Effector memory CD8-positive, alpha-beta T cell (primary cell): ENCODE results near the gene GGT6.

Source experiments
- ATAC-seq: fragments of 150-1000 bp; cut with Tn5 transposase; replicated peaks from 2 replicates; pipeline ENCODE4 v1.10.0; 2021; ENCODE audit warnings: mild to moderate bottlenecking, moderate library complexity
- DNase-seq, 3 experiments: peaks; one replicate each; pipeline ENCODE4 v3.0.0; 2021
- H3K27ac Mint-ChIP-seq, 2 donors: one replicate each; pipeline ENCODE4 v1.8.0; 2022; ENCODE audit warnings: mild to moderate bottlenecking in 2 of 2, mixed read lengths in 2 of 2, moderate library complexity in 2 of 2
- H3K27me3 Mint-ChIP-seq, 2 donors: one replicate each; pipeline ENCODE4 v1.8.0; 2022; ENCODE audit warnings: mixed read lengths in 2 of 2
- H3K36me3 Mint-ChIP-seq: one replicate; pipeline ENCODE4 v1.8.0; 2022; ENCODE audit warnings: mild to moderate bottlenecking, moderate library complexity, mixed read lengths; ENCODE audit not compliant: insufficient read depth
- H3K4me1 Mint-ChIP-seq, 2 donors: one replicate each; pipeline ENCODE4 v1.8.0; 2022; ENCODE audit warnings: low read depth in 2 of 2, mixed read lengths in 2 of 2
- H3K4me3 Mint-ChIP-seq, 2 donors: one replicate each; pipeline ENCODE4 v1.8.0; 2022; ENCODE audit warnings: mild to moderate bottlenecking in 2 of 2, mixed read lengths in 2 of 2, moderate library complexity in 2 of 2
- H3K9me3 Mint-ChIP-seq, 2 donors: one replicate each; pipeline ENCODE4 v1.8.0; 2022; ENCODE audit warnings: mixed read lengths in 2 of 2

GGT6 gene

DNA sequence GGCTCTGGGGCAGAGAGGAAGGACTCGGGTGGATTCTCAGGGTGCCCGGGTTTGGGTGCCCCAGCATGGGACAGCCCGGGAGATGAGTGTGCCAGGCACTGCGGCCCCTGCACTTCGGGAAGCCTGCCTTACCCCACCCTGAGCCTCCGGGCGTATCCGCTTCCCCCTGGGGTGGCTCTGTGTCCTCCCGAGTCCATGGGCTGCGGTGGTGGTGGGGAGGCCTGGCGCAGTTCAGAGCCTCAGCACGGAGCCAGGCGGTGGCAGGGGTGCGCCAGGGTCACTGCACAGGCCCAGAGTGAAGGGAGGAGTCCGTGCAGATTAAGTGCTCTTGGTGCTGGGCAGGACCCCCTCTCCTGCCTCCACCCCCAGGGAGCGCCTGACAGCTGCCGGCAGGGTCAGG lies 25.9 kb downstream of the GGT6 start:
- Mint-ChIP-seq H3K27me3 (peaks cover 0 to 9% of the 10 kb centered on the region in 2 donors), H3K4me1 (peaks cover 0 to 8% of the 10 kb centered on the region in 2 donors), H3K9me3 (no peaks in the 10 kb centered on the region), H3K27ac (no peak overlapping the region), H3K36me3 (peaks cover 10% of the 10 kb centered on the region), H3K4me3 (no peak overlapping the region)
- DNase-seq, result no peak
- ATAC-seq, result no peak

DNA sequence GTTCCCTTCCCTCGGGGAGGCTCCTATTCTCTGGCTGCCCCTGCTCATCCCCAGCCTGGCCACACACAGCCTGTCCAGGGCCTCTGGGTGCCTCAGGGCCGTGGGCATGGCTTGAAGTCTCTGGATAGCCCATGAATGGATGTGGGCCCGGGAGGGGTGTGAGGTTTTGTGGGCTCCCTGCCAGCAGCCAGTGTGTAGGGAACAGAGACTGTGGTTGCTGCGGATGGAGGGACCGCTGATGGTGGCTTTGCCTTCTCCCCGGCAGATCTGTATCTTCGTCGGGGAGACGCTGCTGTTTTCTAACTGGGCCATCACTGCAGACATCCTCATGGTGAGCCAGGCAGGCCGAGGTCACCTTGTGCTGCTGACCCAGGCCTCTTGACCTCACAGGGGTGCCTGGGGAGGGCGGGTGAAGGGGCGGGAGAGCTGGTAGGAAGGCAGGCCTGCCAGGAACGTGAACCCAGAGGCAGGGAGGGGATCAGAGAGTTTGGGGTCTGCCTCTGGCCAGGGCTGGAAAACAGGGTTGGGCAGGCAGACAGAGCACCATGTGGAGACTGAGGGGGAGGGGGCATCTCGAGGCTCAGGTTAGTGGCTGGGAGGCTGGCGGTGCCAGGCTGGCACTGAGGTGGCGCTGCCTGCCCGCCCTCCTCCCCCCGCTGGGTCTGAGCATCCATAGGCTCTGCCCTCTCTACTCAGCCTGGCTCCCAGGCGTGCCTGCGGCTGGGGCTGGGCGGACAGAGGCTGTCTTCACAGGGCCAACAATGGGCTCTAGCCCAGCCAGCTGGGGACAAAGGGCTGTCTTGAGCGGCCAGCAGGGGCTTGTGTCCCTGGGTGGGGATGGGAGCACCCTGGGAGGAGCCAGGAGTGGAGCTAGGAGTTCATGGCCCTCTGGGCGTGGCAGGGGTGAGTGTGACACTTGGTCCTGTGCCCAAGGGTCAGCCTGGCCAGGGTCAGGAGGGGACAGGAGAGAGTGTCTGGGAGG lies 26.6 kb downstream of the GGT6 start:
- Mint-ChIP-seq H3K27me3 (peaks cover 0 to 9% of the 10 kb centered on the region in 2 donors), H3K4me1 (peaks cover 0 to 8% of the 10 kb centered on the region in 2 donors), H3K4me3 (no peak overlapping the region), H3K36me3 (peaks cover 8% of the 10 kb centered on the region), H3K9me3 (no peaks in the 10 kb centered on the region), H3K27ac (peak overlapping the region; percentile 49 to 87)
- ATAC-seq, result no peak
- no peak for DNase-seq

DNA sequence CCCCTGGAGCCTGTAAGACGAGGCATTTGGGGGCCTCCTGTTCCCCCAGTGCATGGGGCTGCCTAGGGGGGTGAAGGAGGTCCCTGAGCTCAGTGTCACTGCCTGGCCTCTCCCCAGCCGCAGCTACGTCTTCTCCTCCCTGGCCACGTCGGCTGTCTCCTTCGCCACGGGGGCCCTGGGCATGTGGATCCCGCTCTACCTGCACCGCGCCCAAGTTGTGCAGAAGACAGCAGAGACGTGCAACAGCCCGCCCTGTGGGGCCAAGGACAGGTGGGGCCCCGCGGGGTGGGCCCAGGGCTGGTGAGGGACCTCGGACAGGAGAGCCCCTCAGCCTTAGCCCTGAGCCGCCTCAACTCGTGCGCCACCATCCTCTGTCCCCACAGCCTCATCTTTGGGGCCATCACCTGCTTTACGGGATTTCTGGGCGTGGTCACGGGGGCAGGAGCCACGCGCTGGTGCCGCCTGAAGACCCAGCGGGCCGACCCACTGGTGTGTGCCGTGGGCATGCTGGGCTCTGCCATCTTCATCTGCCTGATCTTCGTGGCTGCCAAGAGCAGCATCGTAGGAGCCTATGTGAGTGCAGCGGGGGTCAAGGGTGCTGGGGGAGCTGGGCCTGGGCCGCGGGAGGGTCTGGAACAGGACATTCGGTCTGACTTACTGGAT lies 27.4 kb downstream of the GGT6 start:
- DNase-seq (no peak), ATAC-seq (no peak)
- Mint-ChIP-seq H3K27ac (peak overlapping the region; percentile 49 to 87), H3K4me1 (peaks cover 0 to 8% of the 10 kb centered on the region in 2 donors), H3K9me3 (no peaks in the 10 kb centered on the region), H3K4me3 (no peak overlapping the region), H3K27me3 (peaks cover 0 to 9% of the 10 kb centered on the region in 2 donors), H3K36me3 (peaks cover 8% of the 10 kb centered on the region)

DNA sequence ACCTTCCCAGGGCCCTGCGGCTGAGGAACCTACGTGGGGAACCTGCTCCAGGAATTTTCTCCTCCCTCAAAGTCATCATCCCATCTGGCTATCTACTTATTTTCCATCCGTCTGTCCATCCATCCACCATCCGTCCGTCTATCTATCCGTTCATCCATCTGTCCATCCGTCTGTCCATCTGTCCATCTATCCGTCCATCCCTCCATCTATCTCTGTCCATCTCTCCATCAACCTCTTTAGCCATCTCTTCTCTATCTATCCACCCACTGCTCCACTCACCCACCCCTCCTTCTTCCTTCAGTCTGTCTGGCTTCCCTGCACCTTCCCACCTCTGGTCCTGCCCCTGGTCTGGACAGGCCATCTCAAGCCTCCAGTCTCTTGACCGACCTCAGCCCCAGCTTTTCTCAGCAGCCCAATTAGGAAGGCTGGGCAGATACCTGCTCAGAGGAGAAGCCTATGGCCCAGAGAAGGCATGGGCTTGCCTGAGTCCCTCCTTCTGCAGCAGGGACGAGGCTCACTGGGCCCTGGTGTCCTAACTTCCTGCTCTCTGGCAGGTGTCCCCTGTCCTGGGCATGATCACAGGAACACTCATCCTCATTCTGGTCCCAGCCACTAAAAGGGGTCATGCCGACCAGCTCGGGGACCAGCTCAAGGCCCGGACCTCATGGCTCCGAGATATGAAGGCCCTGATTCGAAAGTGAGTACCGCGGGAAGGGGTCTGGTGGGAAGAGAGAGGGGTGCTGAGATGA lies 28.2 kb downstream of the GGT6 start:
- DNase-seq (no peak), ATAC-seq (no peak)
- Mint-ChIP-seq H3K27ac (no peak overlapping the region), H3K4me3 (no peak overlapping the region), H3K4me1 (peaks cover 0 to 8% of the 10 kb centered on the region in 2 donors), H3K36me3 (peaks cover 8% of the 10 kb centered on the region), H3K27me3 (peaks cover 0 to 9% of the 10 kb centered on the region in 2 donors), H3K9me3 (no peaks in the 10 kb centered on the region)

GRCh38 chr17:4530799-4531730 lies 29.3 kb downstream of the GGT6 start:
- peaks cover 0 to 8% of the 10 kb centered on the region in 2 donors for H3K4me1 Mint-ChIP-seq
- DNase-seq, result no peak
- H3K27me3 Mint-ChIP-seq, result peaks cover 0 to 9% of the 10 kb centered on the region in 2 donors
- no peak overlapping the region for H3K27ac Mint-ChIP-seq
- no peak overlapping the region for H3K4me3 Mint-ChIP-seq
- no peak for ATAC-seq
- no peaks in the 10 kb centered on the region for H3K9me3 Mint-ChIP-seq
- peaks cover 8% of the 10 kb centered on the region for H3K36me3 Mint-ChIP-seq

DNA sequence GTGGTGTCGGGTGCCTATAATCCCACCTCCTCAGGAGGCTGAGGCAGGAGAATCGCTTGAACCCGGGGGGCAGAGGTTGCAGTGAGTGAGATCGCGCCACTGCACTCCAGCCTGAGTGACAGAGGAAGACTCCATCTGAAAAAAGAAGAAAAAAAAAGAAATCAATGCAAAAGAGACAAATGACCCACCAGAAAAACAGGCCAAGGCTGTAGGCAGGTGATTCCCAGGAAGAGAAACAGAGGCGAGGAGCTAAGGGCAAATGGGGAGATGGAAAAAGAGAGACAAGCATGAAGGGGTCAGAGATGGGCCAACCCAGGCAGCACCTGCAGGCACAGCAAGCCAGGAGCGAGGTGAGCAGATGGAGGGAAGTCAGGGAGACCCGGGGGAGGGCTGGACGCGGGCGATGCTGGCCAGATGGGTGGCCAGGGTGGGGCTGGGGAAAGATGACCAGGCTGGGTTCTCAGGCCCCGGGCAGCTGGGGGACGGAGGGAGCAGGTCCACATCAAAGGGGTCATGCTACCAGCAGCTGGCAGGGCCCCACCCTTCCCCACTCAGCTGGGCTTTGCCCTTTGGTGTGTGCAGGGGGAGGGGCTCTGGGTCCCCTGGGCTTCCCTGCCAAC lies 30.7 kb downstream of the GGT6 start:
- Mint-ChIP-seq H3K27me3 (peaks cover 0 to 9% of the 10 kb centered on the region in 2 donors), H3K9me3 (no peaks in the 10 kb centered on the region), H3K36me3 (peaks cover 8% of the 10 kb centered on the region), H3K27ac (no peak overlapping the region), H3K4me1 (peaks cover 0 to 6% of the 10 kb centered on the region in 2 donors), H3K4me3 (no peak overlapping the region)
- ATAC-seq (no peak), DNase-seq (no peak)

- no peaks in the 10 kb centered on the region for H3K4me1 Mint-ChIP-seq
- H3K9me3 Mint-ChIP-seq, result no peaks in the 10 kb centered on the region
- DNase-seq (no peak), ATAC-seq (no peak)
- no peak overlapping the region for H3K4me3 Mint-ChIP-seq
- peaks cover 3% of the 10 kb centered on the region for H3K36me3 Mint-ChIP-seq
- H3K27ac Mint-ChIP-seq, result peak overlapping the region in 1 of 2 donors; percentile 54
- H3K27me3 Mint-ChIP-seq, result no peaks in the 10 kb centered on the region
Measured at GRCh38 chr17:4527566-4528125, 32.7 kb downstream of the GGT6 start.

DNA sequence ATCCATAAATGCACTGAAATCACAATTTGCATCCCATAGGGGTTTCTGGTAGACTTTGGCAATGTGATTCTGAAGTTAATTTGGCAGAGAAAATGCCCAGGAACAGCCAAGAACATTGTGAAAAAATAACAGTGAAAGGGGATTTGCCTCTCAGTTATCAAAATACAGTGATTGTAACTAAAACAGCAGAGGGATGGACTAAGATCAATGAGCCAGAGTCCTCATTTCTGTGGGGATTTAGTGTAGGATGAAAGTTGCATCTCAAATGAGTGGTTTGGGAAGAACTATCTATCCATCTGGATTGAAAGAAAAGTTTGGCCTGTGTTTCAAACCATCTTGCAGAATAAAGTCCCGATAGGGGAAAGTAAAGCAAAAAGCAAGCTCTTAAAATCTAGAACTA lies 33.2 kb downstream of the GGT6 start:
- Mint-ChIP-seq H3K4me3 (no peak overlapping the region), H3K36me3 (peaks cover 3% of the 10 kb centered on the region), H3K9me3 (no peaks in the 10 kb centered on the region), H3K27me3 (no peaks in the 10 kb centered on the region), H3K27ac (peak overlapping the region in 1 of 2 donors; percentile 11), H3K4me1 (no peaks in the 10 kb centered on the region)
- ATAC-seq, result no peak
- no peak for DNase-seq

GRCh38 chr17:4525691-4526397 lies 34.5 kb downstream of the GGT6 start:
- Mint-ChIP-seq H3K27ac (no peak overlapping the region), H3K9me3 (no peaks in the 10 kb centered on the region), H3K4me1 (no peaks in the 10 kb centered on the region), H3K27me3 (no peaks in the 10 kb centered on the region), H3K36me3 (peaks cover 3% of the 10 kb centered on the region), H3K4me3 (no peak overlapping the region)
- DNase-seq (no peak), ATAC-seq (no peak)

DNA sequence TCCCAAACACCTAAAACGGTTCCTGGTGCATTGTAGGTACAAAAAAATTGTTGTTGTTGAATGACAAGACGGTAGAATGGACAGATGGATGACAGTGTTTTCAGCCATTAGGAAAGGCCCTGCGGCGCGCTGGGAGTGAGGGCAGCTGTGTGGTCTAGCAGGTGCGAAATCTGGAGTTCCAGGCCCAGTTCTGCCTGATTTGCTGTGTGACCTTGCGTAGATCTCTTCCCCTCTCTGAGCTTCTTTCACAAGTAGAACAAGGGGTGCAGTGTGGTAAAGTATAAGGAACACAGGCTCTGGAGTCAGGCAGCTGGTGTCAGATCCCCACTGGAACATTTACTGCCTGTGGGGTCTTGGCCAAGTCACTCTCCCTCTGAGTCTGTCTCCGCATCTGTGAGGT lies 36.4 kb downstream of the GGT6 start:
- no peak overlapping the region for H3K27ac Mint-ChIP-seq

DNA sequence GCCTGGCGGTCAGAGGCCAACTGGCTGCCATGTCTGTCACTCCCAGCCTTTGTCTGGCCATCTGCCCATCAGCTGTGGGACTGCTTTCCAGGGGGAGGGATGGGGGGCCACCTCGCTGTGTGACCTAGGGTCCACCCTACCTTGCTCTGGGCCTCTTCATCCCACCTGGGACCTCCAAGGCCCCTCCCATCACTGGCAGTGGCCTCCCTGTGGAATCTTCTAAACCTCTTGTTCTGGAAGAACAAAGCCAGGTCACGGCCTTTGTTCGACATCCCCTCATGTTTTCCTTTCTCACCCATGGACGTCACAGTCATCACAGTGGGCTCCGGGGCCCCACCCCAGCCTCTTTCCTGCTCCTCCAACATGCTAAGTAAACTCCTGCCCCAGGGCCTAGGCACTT lies 37.7 kb downstream of the GGT6 start:
- H3K4me3 Mint-ChIP-seq, result no peak overlapping the region

More for the DNA sequence above, 36.4 kb downstream of the GGT6 start:
- H3K27me3 Mint-ChIP-seq, result no peaks in the 10 kb centered on the region
- DNase-seq (no peak), ATAC-seq (no peak)
- no peak overlapping the region for H3K4me3 Mint-ChIP-seq
- no peaks in the 10 kb centered on the region for H3K36me3 Mint-ChIP-seq
- peaks cover 0 to under 1% of the 10 kb centered on the region in 2 donors for H3K4me1 Mint-ChIP-seq
- no peaks in the 10 kb centered on the region for H3K9me3 Mint-ChIP-seq

More for the DNA sequence above, 37.7 kb downstream of the GGT6 start:
- H3K4me1 Mint-ChIP-seq, result peaks cover 0 to 2% of the 10 kb centered on the region in 2 donors
- ATAC-seq (no peak), DNase-seq (no peak)
- H3K27ac Mint-ChIP-seq, result no peak overlapping the region
- H3K27me3 Mint-ChIP-seq, result no peaks in the 10 kb centered on the region
- no peaks in the 10 kb centered on the region for H3K9me3 Mint-ChIP-seq
- no peaks in the 10 kb centered on the region for H3K36me3 Mint-ChIP-seq
